Head of caudate nucleus (tissue), 42 donors: Measurements from ENCODE around the gene EDC3.
"Not testable (repeated sequence)": the region's sequence is repeated elsewhere in the genome, so short reads cannot be mapped to it uniquely, and the experiment has no call there.

Source experiments
- DNase-seq, 42 donors: peaks; one replicate each; pipeline versions ENCODE4 v3.0.0 to v3.0.0-alpha.2; 2020 to 2021; ENCODE audit warnings: mixed read lengths in 7 of 42
- intact Hi-C: fragments of 100-400 bp; cut with DNase I; formaldehyde crosslinking; loops from one replicate; pipeline ENCODE4 v1.15.0; 2022

Gene EDC3

GRCh38 chr15:74661280-74661679, 34.5 kb downstream of the EDC3 start:
- DNase-seq, intact Hi-C loops: not testable (repeated sequence)

GRCh38 chr15:74657846-74658245, 38.0 kb downstream of the EDC3 start:
- no peak for DNase-seq
- intact Hi-C loops: no loop called here

- DNase-seq: peak in 9 of 42 donors; percentile 14 to 59 (median 27)
- intact Hi-C loops: no loop called here
Observed at GRCh38 chr15:74656935-74657535, 38.8 kb downstream of the EDC3 start.

GRCh38 chr15:74655424-74655823, 40.4 kb downstream of the EDC3 start:
- DNase-seq: no peak
- intact Hi-C loops: no loop called here

GRCh38 chr15:74653426-74654102, 42.3 kb downstream of the EDC3 start:
- intact Hi-C loops: no loop called here
- DNase-seq: no peak

GRCh38 chr15:74651242-74651741, 44.5 kb downstream of the EDC3 start:
- peak in 1 of 42 donors; percentile 28 for DNase-seq
- intact Hi-C loops: no loop called here

- intact Hi-C loops: no loop called here
- DNase-seq: no peak
Observed at GRCh38 chr15:74648051-74648842, 47.6 kb downstream of the EDC3 start.

- intact Hi-C loops: no loop called here
- DNase-seq: no peak
Observed at GRCh38 chr15:74646480-74646879, 49.3 kb downstream of the EDC3 start.

- DNase-seq: no peak
- intact Hi-C loops: no loop called here
Observed at GRCh38 chr15:74643665-74644204, 52.1 kb downstream of the EDC3 start.

GRCh38 chr15:74642734-74643664, 52.8 kb downstream of the EDC3 start:
- peak in 28 of 42 donors; percentile 32 to 83 (median 51) for DNase-seq
- intact Hi-C loops: no loop called here

GRCh38 chr15:74642348-74642733, 53.5 kb downstream of the EDC3 start:
- peak in 1 of 42 donors; percentile 10 for DNase-seq
- intact Hi-C loops: no loop called here

- intact Hi-C loops: no loop called here
- no peak for DNase-seq
Observed at GRCh38 chr15:74641151-74641550, 54.7 kb downstream of the EDC3 start.

- intact Hi-C loops: loop anchor here (10.0 kb wide), 1 partner anchor 58 kb away; the partner anchor contains the start of gene EDC3
Observed at GRCh38 chr15:74636984-74637383, 58.8 kb downstream of the EDC3 start.

GRCh38 chr15:74635228-74635627, 60.6 kb downstream of the EDC3 start:
- peak; percentile 49 to 87 (median 74) for DNase-seq
- intact Hi-C loops: loop anchor here (2.0 to 10.0 kb wide), 2 partner anchors 60 to 134 kb away; partner anchors contain the start of gene EDC3

More at GRCh38 chr15:74636984-74637383, 58.8 kb downstream of the EDC3 start:
- no peak for DNase-seq

- intact Hi-C loops: loop anchor here (2.0 to 10.0 kb wide), 3 partner anchors 61 to 261 kb away; partner anchors contain the start of gene EDC3
Observed at GRCh38 chr15:74633781-74634180, 62.0 kb downstream of the EDC3 start.

GRCh38 chr15:74632601-74633000, 63.2 kb downstream of the EDC3 start:
- DNase-seq: no peak
- intact Hi-C loops: loop anchor here (5.0 to 10.0 kb wide), 2 partner anchors 62 to 260 kb away; partner anchors contain the start of gene EDC3

More at GRCh38 chr15:74633781-74634180, 62.0 kb downstream of the EDC3 start:
- DNase-seq: no peak

- DNase-seq: peak; percentile 45 to 85 (median 70)
- intact Hi-C loops: loop anchor here (5.0 to 10.0 kb wide), 2 partner anchors 63 to 260 kb away; partner anchors contain the start of gene EDC3
Observed at GRCh38 chr15:74631935-74632560, 63.8 kb downstream of the EDC3 start.
